Coronary artery (tissue), 2 donors: Measurements from ENCODE around the gene RAB35.

ENCODE experiments used
- DNase-seq: peaks from one replicate; pipeline ENCODE4 v3.0.0-alpha.2; 2017; ENCODE audit warnings: low spot score
- H3K27ac ChIP-seq, 2 donors: fragments of 200-600 bp; sonication (generic); one replicate each; pipeline ENCODE4 v1.5.1; 2016 to 2019
- H3K4me3 ChIP-seq: fragments of 200-600 bp; sonication (generic); 2 replicates; pipeline ENCODE4 v1.5.1; 2016; ENCODE audit warnings: mild to moderate bottlenecking, moderate library complexity
- CTCF ChIP-seq: fragments of 200-600 bp; sonication (generic); IDR thresholded peaks from one replicate; pipeline ENCODE4 v1.5.1; 2019; ENCODE audit warnings: antibody characterized with exemption

Gene RAB35

GRCh38 chr12:120142231-120142877 lies 25.8 kb upstream of the RAB35 start:
- H3K27ac ChIP-seq: no peak overlapping the region
- no peak for DNase-seq
- H3K4me3 ChIP-seq: no peak overlapping the region
- no peak for TF ChIP-seq CTCF

GRCh38 chr12:120141336-120141735 lies 24.8 kb upstream of the RAB35 start:
- DNase-seq: no peak
- Histone ChIP-seq H3K4me3 (no peak overlapping the region), H3K27ac (no peak overlapping the region)
- no peak for TF ChIP-seq CTCF

- Histone ChIP-seq H3K27ac (no peak overlapping the region), H3K4me3 (no peak overlapping the region)
- no peak for DNase-seq
- TF ChIP-seq CTCF: no peak
Measured at GRCh38 chr12:120140603-120141002, 24.1 kb upstream of the RAB35 start.

- H3K27ac ChIP-seq: no peak overlapping the region
- no peak for DNase-seq
- TF ChIP-seq CTCF: no peak
- no peak overlapping the region for H3K4me3 ChIP-seq
Measured at GRCh38 chr12:120139958-120140357, 23.4 kb upstream of the RAB35 start.

- TF ChIP-seq CTCF: no peak
- H3K27ac ChIP-seq: no peak overlapping the region
- H3K4me3 ChIP-seq: no peak overlapping the region
- no peak for DNase-seq
Measured at GRCh38 chr12:120138366-120138765, 21.8 kb upstream of the RAB35 start.

- no peak for DNase-seq
- no peak overlapping the region for H3K4me3 ChIP-seq
- no peak for TF ChIP-seq CTCF
- H3K27ac ChIP-seq: no peak overlapping the region
Measured at GRCh38 chr12:120137833-120138232, 21.3 kb upstream of the RAB35 start.

GRCh38 chr12:120136093-120136770 lies 19.7 kb upstream of the RAB35 start:
- no peak overlapping the region for H3K4me3 ChIP-seq
- no peak for TF ChIP-seq CTCF
- DNase-seq: no peak
- no peak overlapping the region for H3K27ac ChIP-seq
